Stimulated activated CD4-positive, alpha-beta T cell treated with anti-CD3 and anti-CD28 coated beads, Interleukin-12 subunit alpha, Interleukin-12 subunit beta, amount 100 ng/mL, for 48 hours (primary cell): ENCODE results near the gene TRIM4.

Experiments
- DNase-seq, 3 donors: peaks; one replicate each; pipeline ENCODE4 v3.0.0-alpha.2; 2020; ENCODE audit warnings: low read depth in 2 of 3, low spot score in 1 of 3

Gene TRIM4

DNA sequence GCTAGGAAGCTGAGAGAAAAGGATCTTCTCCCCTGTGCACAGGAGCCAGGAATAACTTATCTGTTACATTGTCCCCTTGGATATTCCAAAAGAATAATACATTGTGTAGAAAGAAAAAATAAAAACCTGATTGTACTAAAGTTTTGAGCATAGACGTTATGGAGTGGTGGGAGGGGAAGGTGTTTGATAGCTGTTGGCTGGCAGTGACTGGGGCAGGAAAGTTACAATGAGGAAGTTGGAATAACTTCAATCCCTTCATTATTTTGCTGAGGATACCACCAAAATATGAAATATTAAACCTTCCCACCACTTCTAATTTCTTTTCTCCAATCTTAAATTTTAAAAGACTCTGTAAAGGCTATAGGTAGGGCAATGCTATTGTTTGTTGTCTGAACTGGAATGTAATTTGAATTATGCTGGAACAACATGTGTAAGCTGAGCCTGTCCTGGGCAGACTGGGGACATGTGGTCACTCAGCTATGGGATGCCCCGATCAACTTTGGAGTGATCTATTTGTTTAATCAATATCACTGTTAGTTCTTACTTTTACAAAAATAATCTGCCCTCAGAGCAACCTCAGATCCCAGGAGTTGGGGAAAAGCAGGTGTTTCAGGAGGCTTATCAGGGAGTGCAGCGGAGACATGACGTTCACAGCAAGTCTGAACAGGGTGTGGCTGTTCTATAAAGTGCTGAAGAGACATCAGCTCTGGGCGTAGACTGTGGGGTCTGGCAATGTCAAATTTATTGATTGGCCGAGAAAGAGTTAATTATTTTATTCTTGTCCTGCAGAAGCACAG lies 70.7 kb downstream of the TRIM4 start:
- DNase-seq = no peak

DNA sequence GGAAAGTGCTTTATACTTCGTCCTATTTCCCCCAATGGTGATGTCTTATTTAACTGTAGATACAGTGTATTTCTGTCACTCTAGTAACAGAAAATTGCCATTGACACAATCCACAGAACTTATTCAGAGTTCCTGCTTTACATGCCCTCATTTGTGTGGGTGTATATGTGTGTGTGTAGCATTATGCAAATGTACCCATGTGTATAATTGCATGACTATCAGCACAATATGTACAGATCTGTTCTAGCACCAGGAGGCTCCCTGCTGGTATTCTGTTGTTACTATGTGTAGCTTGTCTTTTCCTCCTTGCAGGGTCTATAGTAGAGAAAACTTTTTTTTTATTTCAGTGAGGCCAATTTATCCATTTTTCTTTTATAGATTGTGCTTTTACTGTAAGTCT lies 75.0 kb downstream of the TRIM4 start:
- DNase-seq = no peak

DNA sequence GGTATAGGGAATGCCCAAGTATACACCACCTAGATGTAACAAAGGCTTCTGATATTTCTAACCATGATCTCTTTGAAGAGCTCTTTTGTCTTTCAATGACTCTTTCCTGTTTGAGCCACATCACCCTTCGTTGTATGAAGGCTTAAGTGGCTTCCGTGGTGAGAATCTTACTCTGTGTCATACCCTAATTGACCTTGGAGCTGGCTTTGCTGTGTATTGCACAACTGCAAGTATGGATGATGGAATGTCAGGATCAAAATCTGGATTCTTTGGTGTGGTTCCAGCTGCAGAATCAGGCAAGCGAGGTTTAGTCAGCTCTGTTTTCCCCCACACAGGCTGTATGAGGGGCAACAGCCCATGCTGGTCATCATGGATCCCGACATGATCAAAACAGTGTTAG lies 75.5 kb downstream of the TRIM4 start:
- DNase-seq = no peak

DNA sequence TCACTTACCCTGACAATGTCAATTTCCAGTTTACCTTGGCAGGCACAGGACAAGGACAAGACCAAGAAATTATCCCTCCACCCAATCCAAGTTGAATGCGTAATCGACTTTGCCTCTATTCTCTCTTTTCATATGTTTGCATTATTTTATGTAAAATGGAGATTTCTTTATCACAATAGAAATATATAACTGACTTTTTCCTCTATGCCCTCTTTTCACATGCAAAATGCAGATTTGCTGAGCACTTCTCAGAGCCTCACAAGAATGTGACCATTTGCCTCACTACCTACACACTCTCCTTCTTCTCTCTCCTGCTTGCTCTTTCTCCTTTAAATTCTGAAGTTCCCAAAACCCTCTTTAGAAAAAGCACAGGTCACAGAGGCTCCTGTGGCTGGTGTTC lies 76.4 kb downstream of the TRIM4 start:
- no peak for DNase-seq
